DMS79 treated with DMSO at 0.1 percent for 48 hours (cell line): Measurements from ENCODE around the gene C2CD3.

Experiments used
- DNase-seq: peaks from one replicate; lab custom pipeline; 2025; lab: John Stamatoyannopoulos, UW

C2CD3 gene

DNA sequence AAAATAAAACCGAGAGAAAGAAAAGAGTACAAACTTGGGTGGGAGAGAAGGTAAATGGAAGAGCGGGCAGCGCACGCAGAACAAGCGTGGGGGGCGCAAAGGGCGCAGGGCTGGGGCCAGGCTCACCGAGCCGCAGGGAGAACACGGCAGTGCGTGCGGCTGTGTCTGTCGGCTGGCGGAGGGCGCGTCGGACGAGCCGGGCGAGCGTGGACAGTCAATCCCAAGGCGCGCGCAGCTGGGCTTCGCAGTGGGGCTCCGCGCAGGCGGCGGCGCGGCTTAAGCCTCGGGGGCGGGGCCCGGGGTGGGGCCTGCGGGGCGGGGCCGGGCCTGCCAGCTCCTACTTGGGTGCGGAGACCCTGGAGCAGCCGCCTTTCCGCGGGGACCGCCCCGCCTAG lies 188.2 kb downstream of the C2CD3 start, which contains the start of gene UCP2:
TSS of gene UCP2 (minus strand) at position 249 of the 395 bp plus-strand sequence. CDS start 4,465 bp downstream, outside the sequence.
- DNase-seq, result peak; percentile 91

DNA sequence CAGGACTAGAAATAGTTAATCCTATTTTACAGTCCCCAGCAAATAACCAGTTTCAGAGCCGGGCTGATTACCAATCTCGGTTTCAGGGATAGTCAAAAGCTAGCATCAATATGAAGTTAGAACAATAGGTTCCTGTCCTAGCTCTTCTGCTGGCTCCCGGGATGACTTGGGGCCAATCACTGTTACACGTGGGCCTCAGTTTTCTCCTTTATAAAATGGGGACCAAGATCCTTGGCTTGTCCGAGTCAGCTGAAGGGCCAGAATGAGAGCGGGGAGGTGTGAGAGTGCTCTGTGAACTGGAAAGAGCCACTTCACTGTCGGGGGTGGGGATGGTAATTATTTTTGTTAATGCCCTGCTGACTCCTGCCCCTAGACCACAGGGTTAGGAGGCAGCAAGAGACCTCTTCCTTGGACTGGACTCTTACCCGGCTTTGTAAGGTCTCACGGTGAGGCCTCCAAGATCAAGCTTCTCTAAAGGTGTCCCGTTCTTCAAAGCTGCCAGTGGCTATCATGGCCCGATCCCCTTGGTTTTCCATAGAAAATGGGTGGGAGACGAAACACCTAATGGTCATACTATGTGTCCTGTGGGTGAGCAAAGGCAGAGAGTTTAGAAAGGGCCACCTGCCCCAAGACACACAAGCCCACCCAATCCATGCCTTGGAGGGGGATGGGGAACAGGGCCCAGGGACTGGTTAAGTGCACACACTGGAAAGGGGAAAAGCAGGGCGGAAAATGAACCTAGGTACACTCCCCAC lies 189.6 kb downstream of the C2CD3 start:
- DNase-seq, result no peak

DNA sequence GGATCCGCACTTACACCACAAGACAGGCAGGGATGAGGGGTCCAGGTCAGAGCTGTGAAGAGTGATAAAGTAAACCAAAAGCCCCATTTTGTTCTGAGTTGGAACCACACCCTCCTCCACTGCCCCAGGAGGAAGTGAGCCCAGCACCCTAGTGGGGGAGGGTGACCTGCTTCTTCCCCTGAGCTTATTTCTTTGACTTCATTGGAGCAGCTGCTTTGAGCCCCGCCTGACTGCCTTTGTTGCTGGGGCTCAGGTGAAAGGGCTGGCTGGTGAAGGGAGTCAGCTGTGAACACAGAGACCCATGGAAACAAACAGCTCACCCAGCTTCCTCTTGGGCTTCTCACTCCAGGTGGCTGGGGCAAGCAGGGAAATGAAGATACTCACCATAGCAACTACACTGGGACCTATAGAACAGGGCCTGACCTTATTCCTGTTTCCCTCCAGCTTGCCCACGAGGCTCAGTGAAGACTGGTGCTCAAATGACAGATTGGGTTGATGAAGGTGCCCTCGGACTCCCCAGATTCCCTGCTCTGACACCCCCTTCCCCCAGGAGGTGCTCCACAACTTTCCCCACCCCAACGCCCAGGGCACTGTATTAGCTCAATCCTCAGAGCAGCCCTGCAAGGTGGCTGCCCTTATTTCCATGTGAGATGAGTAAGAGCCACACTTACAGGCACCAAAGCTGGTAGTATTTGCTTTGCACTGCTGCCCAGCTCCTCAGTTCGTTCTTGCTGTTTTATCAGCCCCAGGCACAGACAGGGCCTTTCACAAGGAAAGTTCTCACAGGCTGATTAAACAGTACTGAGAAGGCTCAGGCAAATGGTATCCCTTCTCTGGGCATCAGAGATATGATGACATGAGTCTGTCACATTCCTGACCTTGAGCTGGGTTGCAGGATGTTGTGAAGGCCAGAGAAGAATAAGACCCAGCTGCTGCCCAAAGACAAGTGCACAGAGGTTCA lies 190.5 kb downstream of the C2CD3 start:
- no peak for DNase-seq

DNA sequence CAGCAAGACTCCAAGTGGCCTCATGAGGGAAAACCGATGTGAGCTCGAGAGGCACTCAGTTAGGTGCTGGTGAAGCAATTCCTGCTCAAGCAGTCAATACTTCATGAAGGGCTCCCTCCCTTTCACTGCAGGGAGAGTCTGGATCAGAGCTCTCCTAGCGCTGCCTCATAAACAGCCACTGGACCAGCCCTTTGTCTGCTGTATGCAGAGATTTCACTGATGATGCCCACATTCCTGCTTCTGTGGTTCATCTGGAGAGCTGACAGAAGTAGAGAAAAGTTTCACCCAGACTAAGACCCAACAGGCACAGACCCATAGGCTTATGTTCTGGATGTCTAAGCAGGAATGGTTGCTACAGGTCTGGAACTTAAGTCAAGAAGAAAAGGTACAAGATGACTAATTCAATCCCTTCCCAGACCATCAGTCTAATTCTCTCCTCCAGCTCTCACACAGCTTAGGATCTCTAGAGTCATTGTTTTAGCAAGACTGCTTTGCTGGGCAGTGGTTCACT lies 192.2 kb downstream of the C2CD3 start:
- no peak for DNase-seq

DNA sequence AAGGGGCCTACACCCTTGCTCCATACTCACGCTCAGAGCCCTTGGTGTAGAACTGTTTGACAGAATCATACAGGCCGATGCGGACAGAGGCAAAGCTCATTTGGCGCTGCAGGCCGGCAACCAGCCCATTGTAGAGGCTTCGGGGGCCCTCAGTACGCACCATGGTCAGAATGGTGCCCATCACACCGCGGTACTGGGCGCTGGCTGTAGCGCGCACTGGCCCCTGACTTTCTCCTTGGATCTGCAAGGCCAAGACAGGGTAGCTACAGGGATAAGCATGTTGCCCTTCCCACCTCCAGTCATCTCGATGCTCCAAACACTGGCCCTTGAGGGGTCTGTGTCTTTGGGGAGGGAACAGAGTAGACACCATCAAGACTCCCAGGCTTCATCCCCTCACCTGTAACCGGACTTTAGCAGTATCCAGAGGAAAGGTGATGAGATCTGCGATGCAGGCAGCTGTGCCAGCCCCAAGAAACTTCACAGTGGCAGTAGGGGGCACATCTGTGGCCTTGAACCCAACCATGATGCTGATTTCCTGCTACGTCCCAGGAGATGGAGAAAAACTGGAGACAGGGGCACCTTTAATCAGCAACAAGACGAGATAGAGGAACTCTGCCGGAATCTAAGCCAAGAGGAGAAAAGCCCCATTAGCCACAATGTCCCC lies 192.8 kb downstream of the C2CD3 start:
- no peak for DNase-seq

DNA sequence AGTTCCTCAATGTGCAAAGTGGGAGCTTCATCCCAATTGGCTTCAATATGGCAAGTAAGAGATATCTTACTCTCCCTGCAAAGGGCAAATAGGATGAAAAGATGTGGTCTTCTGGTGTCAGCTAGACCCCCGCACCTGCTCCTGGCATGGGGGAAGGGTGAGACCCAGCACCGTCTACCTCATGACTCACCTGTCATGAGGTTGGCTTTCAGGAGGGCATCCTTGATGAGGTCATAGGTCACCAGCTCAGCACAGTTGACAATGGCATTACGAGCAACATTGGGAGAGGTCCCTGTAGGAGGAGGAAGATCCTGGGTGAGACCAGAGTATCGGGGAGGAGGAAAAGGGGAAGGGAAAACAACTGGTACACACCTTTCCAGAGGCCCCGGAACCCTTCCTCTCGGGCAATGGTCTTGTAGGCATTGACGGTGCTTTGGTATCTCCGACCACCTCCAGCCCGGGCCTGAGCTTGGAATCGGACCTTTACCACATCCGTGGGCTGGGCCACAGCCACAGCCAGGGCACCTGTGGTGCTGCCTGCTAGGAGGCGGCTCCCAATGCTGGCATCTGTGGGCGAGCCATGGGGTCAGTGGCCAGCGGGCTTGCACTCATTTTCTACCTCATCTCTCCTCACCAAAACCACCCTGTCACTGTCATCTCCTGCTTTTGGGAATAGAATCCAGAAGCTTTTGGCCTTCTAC lies 194.2 kb downstream of the C2CD3 start:
- DNase-seq, result no peak

DNA sequence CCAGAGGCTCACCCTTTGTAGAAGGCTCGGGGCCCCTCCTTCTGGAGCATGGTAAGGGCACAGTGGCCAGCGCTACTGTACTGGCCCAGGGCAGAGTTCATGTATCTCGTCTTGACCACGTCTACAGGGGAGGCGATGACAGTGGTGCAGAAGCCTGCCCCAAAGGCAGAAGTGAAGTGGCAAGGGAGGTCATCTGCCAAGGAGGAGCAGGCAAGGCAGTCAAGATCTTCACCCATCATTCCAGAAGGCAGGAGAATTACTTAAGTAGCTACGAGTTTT lies 195.4 kb downstream of the C2CD3 start:
- no peak for DNase-seq

DNA sequence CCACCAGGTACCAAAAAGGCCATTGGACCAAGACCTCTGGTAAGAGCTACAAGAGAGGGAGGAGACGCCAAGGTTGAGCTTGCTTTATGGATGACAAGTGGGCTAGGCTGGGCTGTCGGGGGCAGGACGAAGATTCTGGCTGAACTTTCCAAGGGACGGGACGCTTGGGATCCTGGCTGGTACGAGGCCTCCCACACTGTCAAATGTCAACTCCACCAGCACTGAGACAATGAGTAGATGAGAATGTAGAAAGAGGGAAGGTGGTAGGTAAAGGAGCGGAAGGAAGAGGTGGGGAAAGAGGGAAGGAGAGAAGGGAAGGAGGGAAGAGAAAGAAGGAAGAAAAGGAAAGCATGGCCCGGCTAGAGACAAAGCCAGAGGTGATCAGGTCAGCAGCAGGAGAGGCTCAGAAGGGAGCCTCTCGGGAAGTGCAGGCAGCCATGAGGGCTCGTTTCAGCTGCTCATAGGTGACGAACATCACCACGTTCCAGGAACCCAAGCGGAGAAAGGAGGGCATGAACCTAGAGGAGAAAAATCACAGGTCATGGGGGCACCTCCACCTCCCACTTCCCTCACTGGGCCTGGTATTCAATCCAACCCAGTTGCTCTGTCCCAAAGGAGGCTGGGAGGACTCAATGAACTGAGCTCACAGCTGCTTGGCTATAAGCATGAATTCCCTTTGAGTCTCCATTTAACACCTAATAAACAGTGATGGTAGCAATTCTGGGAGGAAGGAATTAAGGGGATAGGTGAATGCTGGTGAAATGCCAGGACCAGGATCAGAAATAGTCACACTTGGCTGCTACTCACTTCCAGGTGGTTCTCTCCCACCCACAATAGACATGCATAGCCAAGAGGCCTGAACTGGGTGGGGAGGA lies 196.0 kb downstream of the C2CD3 start:
- DNase-seq, result no peak

DNA sequence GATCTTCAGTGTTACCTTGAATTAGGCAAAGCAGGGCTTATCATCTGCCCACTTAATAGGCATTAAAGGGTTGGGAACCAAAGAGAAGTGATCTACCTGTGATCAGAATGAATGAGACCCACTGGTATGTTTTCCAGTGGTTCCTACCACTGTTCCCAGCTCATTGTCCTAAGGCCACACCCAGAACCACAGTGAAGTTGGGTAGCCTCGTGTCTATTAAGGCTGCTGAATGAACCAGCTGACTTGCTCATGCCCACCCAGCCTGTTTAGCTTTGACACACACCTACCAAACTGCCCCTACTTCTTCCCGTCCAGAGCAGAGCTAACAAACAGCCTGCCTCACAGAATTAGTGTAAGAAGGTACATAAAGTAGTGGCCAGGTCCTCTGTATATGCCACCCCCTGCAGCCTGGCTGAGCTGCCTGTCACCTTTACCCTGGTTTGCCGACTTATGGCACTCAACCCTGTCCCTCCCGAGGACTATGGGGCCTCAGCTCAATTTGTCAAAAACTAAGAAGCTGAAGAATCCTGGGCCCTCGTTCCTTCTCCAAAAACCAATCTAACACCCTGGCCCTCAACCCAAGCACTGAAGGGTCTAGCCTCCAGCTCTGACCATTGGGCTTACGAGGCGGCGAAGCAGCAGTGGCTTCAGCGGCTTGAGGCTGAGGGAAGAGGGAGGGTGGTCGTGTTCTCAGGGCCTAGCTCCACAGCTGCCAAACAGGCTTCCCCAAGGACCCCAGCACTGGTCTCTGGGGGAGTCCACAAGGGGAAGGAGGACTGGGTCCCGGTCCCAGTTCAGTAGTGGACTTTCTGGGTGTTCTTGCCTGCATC lies 198.0 kb downstream of the C2CD3 start:
- no peak for DNase-seq

DNA sequence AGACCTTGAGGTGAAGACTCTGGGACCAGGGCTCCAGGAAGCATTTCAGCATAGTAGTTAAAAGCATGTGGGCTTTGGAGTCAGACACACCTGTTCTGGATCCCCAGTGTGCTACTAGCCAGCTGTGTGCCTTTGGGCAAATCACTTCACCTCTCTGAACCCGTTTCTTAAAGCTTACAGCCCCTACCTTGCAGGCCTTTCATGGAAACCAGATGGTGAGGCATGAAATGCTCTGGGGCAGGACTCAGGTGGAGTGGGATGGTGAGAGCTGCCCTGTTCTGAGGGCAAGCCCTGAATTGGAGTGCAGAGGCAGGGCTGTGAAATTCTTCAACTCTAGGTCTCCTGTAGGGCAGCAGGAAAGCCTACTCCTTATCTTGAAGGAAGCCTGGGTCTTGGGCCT lies 198.6 kb downstream of the C2CD3 start:
- no peak for DNase-seq

DNA sequence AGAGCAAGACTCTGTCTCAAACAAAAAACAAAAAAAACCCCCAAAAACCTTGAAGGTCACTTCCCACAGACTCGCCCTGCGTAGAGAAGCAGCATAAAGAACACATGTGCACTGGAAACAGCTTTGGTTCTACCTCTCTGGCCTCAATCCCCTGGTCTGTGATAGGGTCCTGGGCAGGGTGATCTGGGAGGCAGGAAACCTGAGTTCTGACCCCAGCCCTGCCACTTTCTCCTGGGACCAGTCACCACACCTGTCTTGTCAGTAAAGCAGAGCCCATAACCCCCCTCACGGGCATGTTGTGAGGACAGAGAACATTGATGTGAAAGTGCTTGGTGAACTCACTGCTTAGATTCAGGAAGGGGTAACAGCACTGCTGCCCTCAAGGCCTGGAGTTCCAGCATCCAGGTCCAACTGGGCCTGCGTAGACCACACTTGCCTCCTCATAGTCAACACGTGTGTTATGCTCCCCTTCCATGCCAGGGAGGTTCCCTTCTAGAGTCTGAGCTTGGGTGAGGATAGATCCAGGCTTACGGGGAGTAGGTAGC lies 199.6 kb downstream of the C2CD3 start:
- DNase-seq, result no peak

DNA sequence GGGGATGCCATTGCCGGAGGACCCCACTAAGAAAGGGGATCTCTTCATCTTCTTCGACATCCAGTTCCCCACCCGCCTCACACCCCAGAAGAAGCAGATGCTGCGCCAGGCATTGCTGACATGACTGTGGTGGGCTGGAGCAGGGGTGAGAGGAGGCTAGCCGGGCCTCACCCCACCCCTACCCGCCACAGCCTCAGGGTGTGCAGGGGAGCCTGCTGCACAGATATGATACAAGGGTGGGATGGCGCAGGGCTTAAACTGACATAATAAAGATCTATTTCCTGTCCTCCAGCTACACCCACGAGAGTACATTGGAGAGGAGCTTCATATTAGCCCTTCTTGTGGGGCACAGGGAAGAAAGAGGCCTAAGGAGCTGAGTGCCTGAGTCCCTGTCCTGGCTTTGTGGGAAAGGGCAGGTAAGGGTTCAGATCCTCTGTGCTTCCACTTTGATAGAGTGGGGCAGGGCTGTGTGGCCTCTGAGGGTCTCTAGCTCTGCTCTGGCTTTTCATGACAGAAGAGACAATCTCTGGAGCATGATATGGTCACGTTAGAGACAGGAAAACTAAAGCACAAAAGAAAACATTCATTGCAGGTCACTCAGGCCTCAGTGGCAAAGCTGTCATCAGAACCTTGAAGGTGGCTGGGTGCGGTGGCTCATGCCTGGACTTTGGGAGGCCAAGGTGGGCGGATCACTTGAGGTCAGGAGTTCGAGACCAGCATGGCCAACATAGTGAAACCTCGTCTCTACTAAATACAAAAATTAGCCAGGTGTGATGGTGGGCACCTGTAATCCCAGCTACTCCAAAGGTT lies 200.6 kb downstream of the C2CD3 start:
- no peak for DNase-seq

DNA sequence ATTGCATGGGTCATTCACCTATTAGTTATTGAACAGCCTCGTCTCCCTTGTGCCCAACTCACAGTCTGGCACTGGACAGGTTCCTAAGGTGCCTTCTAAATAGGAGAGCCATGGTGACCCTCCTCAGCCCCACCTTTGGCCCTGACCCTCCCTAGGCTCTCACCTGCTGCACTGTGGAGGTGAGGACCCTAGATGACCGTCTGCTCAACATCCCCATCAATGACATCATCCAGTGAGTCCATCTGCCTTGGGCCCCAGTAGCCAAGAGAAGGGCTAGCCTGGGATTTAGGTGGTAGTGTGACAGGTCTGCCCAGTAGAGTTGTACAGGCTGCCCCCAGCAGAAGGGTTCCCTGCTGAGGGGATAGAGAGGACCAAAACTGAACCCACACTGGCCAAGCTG lies 201.7 kb downstream of the C2CD3 start:
- DNase-seq, result no peak

DNA sequence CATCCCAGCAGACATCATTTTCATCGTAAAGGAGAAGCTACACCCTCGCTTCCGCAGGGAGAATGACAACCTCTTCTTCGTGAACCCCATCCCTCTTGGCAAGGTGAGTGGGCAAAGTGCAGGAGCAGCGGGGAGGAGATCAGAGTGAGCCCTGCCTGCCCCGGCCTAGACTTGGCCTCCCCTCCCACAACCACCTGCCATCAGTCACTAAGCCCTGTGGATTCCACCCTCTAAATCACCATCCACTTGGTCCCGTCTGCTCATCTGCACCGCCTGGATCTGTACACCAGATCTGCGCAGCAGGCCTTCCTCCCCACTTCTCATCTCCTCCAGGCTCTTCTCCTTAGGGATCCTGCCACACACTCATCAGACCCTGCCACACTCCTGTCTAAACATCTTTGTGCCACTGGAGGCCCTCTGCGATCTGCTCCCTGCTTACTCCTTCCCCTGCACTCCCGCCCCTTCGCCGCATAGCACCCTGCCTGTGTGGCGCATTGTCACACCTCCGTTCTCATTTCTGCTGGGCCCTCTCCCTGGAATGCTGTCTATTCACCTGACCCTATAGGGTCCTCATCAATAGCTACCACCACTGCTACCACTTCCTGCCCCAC lies 202.3 kb downstream of the C2CD3 start:
- no peak for DNase-seq

DNA sequence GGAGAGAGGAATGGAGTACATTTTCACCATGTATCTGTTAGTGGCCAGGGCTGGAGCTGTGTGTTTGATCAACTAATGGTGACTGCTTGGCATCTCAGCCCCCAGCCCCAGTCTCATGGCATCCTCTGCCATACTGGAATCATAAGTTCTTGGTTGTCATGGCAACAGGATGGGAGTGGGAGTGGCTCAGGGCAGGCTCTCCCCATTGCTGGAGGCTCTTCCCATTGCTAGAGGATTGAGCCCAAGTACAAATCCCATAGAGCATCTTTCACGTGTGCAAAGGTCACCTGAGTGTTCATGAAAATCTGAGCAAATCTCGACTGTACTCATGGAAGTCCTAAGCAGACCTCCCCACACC lies 205.1 kb downstream of the C2CD3 start:
- DNase-seq, result no peak

DNA sequence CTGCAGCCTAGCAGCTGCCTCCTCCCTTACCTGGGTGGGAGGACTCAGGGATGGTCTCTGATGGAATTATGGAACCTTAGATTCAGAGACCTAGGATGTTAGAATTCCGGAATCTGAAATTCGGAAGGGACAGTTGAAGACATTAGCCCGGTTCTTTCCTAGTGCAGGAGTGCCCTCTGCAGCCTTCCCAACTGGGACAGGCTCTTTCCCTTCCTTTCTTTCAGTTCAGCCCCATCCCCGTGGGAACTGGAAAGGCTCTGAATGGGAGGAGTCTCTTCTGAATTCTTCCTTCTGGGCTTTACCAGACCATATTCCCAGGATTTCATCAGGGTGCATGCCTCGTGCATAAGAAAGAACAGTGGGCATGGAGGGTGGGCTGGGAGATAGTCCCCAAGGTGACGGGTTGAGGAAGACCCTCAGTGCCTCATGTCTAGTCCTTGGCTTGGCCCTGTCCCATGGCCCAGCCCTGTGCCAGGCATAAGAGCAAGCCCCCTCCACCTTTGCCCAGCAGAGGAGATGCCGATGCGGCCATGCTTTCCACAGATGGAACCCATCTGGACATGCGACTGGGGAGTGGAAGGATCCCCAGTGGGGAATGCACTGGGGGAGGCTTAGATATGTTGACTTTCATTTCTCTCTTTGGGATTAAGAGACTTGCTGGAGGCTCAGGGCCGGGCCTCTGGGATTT lies 205.6 kb downstream of the C2CD3 start:
- DNase-seq, result no peak

DNA sequence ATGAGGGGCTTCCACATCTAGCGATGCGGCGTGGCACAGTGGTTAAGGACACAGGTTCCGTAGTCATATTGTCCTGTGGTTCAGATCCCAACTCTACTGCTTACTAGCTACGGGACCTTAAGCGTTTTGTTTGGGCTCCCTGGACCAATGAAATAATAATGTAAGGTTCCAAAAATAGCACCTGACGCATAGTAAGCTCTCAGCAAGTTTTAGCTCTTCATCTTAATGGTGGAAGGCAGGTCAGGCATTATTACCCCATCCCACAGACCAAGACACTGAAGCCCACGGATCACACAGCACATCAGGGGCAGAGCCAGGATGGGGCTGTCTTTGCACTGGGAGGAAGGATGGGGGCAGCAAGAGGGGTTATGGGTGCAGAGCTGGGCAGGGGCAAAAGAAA lies 206.9 kb downstream of the C2CD3 start:
- no peak for DNase-seq
